ENCODE data around the gene ASB8. TPM values are rescaled to one million over a fixed set of nuclear protein-coding genes. Genes with fewer than 3 reads are reported as not detected.

ASB8 gene
- polyA plus RNA-seq, 3 donors, result 23.8 to 50.0 (median 38.4) TPM

DNA sequence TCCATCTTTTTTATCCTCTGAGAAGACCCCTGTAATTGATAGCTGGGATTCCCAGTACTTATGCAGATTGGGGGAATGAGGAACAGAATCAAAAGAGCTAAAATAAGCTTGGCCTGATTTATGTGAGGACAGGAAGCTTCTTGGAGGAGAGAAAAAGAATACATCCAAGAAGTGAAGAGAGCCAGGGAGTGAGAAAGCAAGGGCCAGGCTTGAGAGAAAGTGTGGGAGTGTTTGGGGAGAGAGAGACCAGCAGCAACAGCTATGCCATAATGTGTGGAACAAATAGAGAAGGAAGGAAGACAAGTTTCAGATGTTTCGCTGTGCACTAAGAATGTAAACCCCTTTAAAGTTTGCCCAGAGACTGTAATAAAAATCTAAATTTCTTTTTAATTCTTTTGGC, 22.2 kb upstream of the ASB8 start:
- DNase-seq, result no peak
- Mint-ChIP-seq H3K27me3 (ENCODE audit: low read depth in 3 of 3) (peaks cover 30 to 47% (median 36%) of the 10 kb centered on the region in 3 donors), H3K36me3 (peaks cover 2 to 3% of the 10 kb centered on the region in 2 donors), H3K4me3 (no peak overlapping the region), H3K9me3 (peaks cover 0 to 4% (median 2%) of the 10 kb centered on the region in 7 donors), H3K27ac (peak overlapping the region in 1 of 7 donors; percentile 14), H3K4me1 (peaks cover 21% of the 10 kb centered on the region)
- H3K79me2 ChIP-seq (ENCODE audit: insufficient read depth, low read length), result no peaks in the 10 kb centered on the region
- peaks cover 28 to 49% of the 10 kb centered on the region in 2 donors for H3K27me3 ChIP-seq (ENCODE audit: control insufficient read depth in 2 of 2, insufficient read depth in 2 of 2, low read length in 2 of 2)
- H3K9me3 ChIP-seq (replicated peaks in 1 of 2; ENCODE audit: control insufficient read depth in 1 of 2, insufficient read depth in 1 of 2, low read length in 2 of 2), result peaks cover 0 to 4% of the 10 kb centered on the region in 2 donors
- H3K36me3 ChIP-seq (replicated peaks in 1 of 2; ENCODE audit: control insufficient read depth in 1 of 2, insufficient read depth in 2 of 2, low read length in 2 of 2), result no peaks in the 10 kb centered on the region
- no CpG with 5 or more reads among the region's 1 CpG for WGBS (ENCODE audit: insufficient coverage)
- no peak overlapping the region for H2AFZ ChIP-seq (ENCODE audit: insufficient read depth, low read depth, low read length, poor library complexity, severe bottlenecking)
- no peak overlapping the region for H3K4me2 ChIP-seq (replicated peaks; ENCODE audit: extremely low read depth, low read length, poor library complexity, severe bottlenecking)
- H3K9ac ChIP-seq (ENCODE audit: insufficient read depth, low read length, poor library complexity, severe bottlenecking), result no peak overlapping the region
- intact Hi-C loops (cut with micrococcal nuclease), result no loop called here
- H4K20me1 ChIP-seq (ENCODE audit: insufficient read depth, low read length), result no peaks in the 10 kb centered on the region
- TF ChIP-seq, protein P1, sequence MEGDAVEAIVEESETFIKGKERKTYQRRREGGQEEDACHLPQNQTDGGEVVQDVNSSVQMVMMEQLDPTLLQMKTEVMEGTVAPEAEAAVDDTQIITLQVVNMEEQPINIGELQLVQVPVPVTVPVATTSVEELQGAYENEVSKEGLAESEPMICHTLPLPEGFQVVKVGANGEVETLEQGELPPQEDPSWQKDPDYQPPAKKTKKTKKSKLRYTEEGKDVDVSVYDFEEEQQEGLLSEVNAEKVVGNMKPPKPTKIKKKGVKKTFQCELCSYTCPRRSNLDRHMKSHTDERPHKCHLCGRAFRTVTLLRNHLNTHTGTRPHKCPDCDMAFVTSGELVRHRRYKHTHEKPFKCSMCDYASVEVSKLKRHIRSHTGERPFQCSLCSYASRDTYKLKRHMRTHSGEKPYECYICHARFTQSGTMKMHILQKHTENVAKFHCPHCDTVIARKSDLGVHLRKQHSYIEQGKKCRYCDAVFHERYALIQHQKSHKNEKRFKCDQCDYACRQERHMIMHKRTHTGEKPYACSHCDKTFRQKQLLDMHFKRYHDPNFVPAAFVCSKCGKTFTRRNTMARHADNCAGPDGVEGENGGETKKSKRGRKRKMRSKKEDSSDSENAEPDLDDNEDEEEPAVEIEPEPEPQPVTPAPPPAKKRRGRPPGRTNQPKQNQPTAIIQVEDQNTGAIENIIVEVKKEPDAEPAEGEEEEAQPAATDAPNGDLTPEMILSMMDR (IDR thresholded peaks at IDR 0.05), result no peak
- no peak overlapping the region for H3K27ac ChIP-seq (ENCODE audit: low read depth in 1 of 2, low read length in 2 of 2)
- H3K4me1 ChIP-seq (ENCODE audit: control insufficient read depth in 1 of 2, insufficient read depth in 2 of 2, low read length in 2 of 2), result peaks cover 16 to 20% of the 10 kb centered on the region in 2 donors
- no peak overlapping the region for H3K4me3 ChIP-seq (replicated peaks in 1 of 3; ENCODE audit: low read depth in 2 of 3, low read length in 3 of 3)

DNA sequence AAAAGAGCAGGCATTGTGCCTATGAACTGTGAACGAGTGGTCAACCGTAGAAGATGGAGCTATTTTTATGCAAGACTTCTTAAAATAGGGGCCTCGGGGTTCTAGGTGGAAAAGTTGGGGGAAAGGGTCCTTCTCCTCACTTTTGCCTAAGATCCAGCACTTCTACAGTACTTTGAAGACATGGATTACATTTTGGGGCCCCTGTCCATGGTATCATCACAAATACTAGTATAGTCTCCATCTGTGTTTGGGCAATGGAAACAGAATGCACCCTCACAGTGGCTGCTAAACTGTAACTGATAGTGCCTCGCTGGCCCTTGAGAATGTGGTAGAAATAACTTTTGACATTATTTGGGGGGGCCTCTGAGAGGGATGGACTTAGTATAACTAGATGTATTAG, 20.7 kb upstream of the ASB8 start:
- H3K27me3 Mint-ChIP-seq (ENCODE audit: low read depth in 3 of 3), result peaks cover 24 to 32% (median 29%) of the 10 kb centered on the region in 3 donors
- Histone ChIP-seq H3K4me2 (replicated peaks; ENCODE audit: extremely low read depth, low read length, poor library complexity, severe bottlenecking) (no peak overlapping the region), H3K79me2 (ENCODE audit: insufficient read depth, low read length) (no peaks in the 10 kb centered on the region), H3K4me3 (replicated peaks in 1 of 3; ENCODE audit: low read depth in 2 of 3, low read length in 3 of 3) (no peak overlapping the region), H4K20me1 (ENCODE audit: insufficient read depth, low read length) (no peaks in the 10 kb centered on the region), H3K27ac (ENCODE audit: low read depth in 1 of 2, low read length in 2 of 2) (no peak overlapping the region), H2AFZ (ENCODE audit: insufficient read depth, low read depth, low read length, poor library complexity, severe bottlenecking) (no peak overlapping the region), H3K9me3 (replicated peaks in 1 of 2; ENCODE audit: control insufficient read depth in 1 of 2, insufficient read depth in 1 of 2, low read length in 2 of 2) (no peaks in the 10 kb centered on the region), H3K4me1 (ENCODE audit: control insufficient read depth in 1 of 2, insufficient read depth in 2 of 2, low read length in 2 of 2) (peaks cover 6 to 7% of the 10 kb centered on the region in 2 donors), H3K27me3 (ENCODE audit: control insufficient read depth in 2 of 2, insufficient read depth in 2 of 2, low read length in 2 of 2) (peaks cover 23 to 39% of the 10 kb centered on the region in 2 donors), H3K9ac (ENCODE audit: insufficient read depth, low read length, poor library complexity, severe bottlenecking) (no peak overlapping the region), H3K36me3 (replicated peaks in 1 of 2; ENCODE audit: control insufficient read depth in 1 of 2, insufficient read depth in 2 of 2, low read length in 2 of 2) (no peaks in the 10 kb centered on the region)
- intact Hi-C loops (cut with micrococcal nuclease), result no loop called here
- peaks cover 13% of the 10 kb centered on the region for H3K4me1 Mint-ChIP-seq
- TF ChIP-seq, protein P1 (IDR thresholded peaks at IDR 0.05), result no peak
- no peak overlapping the region for H3K4me3 Mint-ChIP-seq
- H3K27ac Mint-ChIP-seq, result no peak overlapping the region
- 92% methylated on average over 2 of the region's 4 CpGs for WGBS (ENCODE audit: insufficient coverage)
- DNase-seq, result no peak
- no peaks in the 10 kb centered on the region for H3K36me3 Mint-ChIP-seq
- H3K9me3 Mint-ChIP-seq, result peaks cover 0 to 2% (median 0%) of the 10 kb centered on the region in 7 donors

Measured in CD14-positive monocyte (primary cell).